GM21528 (cell line): ENCODE results near the gene SLC26A11.
"Not testable (repeated sequence)": the region's sequence is repeated elsewhere in the genome, so short reads cannot be mapped to it uniquely, and the experiment has no call there.

Experiments used
- ATAC-seq: cut with Tn5 transposase; IDR thresholded peaks from one replicate; pipeline ENCODE4 v1.9.1; 2021; ENCODE audit warnings: mild to moderate bottlenecking, moderate library complexity; ENCODE audit not compliant: unreplicated experiment, low FRiP score

The SLC26A11 gene

DNA sequence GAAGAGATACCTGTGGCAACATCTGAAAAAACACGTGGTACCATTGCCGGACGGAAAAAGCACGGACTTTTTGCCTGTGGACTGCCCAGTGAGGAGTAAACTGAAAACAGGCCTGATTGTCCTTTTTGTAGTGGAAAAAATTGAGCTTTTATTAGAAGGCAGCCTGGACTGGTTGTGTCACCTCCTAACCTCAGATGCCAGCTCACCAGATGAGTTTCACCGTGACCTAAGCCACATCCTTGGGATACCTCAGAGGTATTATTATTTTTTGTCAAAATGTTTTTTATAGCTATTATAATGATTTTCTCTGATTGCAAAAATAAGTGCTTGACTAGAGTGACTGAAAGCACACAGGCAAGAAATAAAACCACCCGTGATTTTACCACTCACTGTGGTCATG is 75.3 kb downstream of the SLC26A11 start:
- no peak for ATAC-seq

DNA sequence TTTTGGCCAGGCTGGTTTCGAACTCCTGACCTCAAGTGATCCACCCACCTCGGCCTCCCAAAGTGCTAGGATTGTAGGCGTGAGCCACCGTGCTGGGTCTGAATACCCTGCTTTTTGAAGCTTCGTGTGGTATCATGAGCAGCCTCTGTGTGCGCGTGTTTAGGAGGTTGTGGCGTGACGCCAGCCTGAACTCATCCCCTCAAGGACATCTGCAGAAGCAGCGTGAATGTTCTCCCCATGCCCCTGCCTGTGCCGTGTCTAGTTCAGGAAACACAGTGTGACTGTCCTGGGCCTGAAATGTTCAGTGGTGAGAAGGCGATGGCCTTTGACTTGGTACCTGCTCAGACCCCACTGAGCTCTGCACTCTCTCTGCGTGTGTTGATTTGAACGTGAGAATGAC is 76.0 kb downstream of the SLC26A11 start:
- no peak for ATAC-seq

GRCh38 chr17:80297996-80298560 is 77.9 kb downstream of the SLC26A11 start:
- ATAC-seq = no peak

DNA sequence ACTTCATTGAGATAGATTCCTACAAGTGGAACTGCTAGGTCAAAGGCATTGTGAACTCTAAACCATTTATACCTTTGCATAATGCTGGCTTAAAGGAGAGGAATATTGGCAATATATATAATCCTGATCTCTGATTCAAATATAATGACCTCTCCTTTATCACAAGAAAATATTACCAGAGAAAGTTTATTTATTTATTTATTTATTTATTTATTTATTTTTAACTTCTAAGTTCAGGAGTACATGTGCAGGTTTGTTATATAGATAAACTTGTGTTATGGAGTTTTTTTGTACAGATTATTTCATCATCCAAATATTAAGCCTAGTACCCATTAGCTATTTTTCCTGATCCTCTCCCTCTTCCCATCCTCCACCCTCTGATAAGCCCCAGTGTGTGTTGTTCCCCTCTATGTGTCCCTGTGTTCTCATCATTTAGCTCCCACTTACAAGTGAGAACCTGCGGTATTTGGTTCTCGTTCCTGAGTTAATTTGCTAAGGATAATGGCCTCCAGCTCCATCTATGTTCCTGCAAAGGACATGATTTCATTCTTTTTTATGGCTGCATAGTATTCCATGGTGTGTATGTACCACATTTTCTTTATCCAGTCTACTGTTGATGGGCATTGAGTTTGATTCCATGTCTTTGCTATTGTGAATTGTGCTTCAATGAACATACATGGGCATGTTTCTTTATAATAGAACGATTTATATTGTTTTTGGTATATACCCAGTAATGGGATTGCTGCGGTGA is 79.3 kb downstream of the SLC26A11 start:
- ATAC-seq = not testable (repeated sequence)

DNA sequence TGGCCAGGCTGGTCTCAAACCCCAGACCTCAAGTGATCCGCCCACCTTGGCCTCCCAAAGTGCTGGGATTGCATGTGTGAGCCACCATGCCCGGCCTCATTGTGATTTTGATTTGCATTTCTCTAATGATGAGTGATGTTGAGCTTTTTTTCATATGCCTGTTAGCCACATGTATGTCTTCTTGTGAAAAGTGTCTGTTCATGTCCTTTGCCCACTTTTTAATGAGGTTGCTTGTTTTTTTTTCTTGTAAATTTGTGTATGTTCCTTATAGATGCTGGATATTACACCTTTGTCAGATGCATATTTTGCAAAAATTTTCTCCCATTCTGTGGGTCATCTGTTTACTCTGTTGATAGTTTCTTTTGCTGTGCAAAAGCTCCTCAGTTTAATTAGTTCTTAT is 80.5 kb downstream of the SLC26A11 start:
- ATAC-seq = not testable (repeated sequence)
